WTC11 (cell line): ENCODE measurements around the gene ACOT6. TPM values are rescaled to one million over a fixed set of nuclear protein-coding genes. Genes with fewer than 3 reads are reported as not detected.

ENCODE experiments used
- ATAC-seq: fragments of 200-7000 bp; cut with Tn5 transposase; 2 replicates; pipeline ENCODE4 v1.10.0; 2021; ENCODE audit warnings: mild to moderate bottlenecking, moderate library complexity
- CTCF ChIA-PET: fragments of 300-600 bp; sonication (Branson Sonifier 250); formaldehyde crosslinking; loops from one replicate; lab custom pipeline; 2021; ENCODE audit warnings: antibody characterized with exemption; lab: Charles Lee
- POLR2A ChIA-PET: fragments of 350-600 bp; sonication (Branson Sonifier 250); formaldehyde crosslinking; loops from one replicate; lab custom pipeline; 2021; ENCODE audit warnings: antibody characterized with exemption; lab: Charles Lee
- DNase-seq: peaks from one replicate; pipeline ENCODE4 v3.0.0; 2021; ENCODE audit warnings: low spot score
- H3K27ac Mint-ChIP-seq: 2 replicates; pipeline ENCODE4 v1.8.0; 2021; ENCODE audit warnings: mixed read lengths
- H3K27me3 Mint-ChIP-seq: 2 replicates; pipeline ENCODE4 v1.8.0; 2021; ENCODE audit warnings: low read depth, mild to moderate bottlenecking, moderate library complexity, mixed read lengths
- H3K36me3 Mint-ChIP-seq: 2 replicates; pipeline ENCODE4 v1.8.0; 2021; ENCODE audit warnings: mixed read lengths
- H3K4me1 Mint-ChIP-seq: 2 replicates; pipeline ENCODE4 v1.8.0; 2022; ENCODE audit warnings: mixed read lengths
- H3K4me3 Mint-ChIP-seq: 2 replicates; pipeline ENCODE4 v1.8.0; 2021; ENCODE audit warnings: mild to moderate bottlenecking, moderate library complexity, mixed read lengths
- H3K9me3 Mint-ChIP-seq: 2 replicates; pipeline ENCODE4 v1.8.0; 2021; ENCODE audit warnings: mixed read lengths
- CREB1 ChIP-seq: sonication (generic); formaldehyde crosslinking; IDR thresholded peaks from 2 replicates; pipeline ENCODE4 v1.8.0; 2023; ENCODE audit warnings: mild to moderate bottlenecking, missing genetic modification reagents
- EMX1 ChIP-seq: fragments of 250-450 bp; sonication (Bioruptor Pico); IDR thresholded peaks from 2 replicates; pipeline ENCODE4 v1.8.0; 2021; ENCODE audit warnings: mild to moderate bottlenecking
- JUN ChIP-seq: sonication (generic); formaldehyde crosslinking; IDR thresholded peaks from 2 replicates; pipeline ENCODE4 v1.8.0; 2023; ENCODE audit warnings: mild to moderate bottlenecking, missing genetic modification reagents
- KAT7 ChIP-seq: sonication (generic); formaldehyde crosslinking; IDR thresholded peaks from 2 replicates; pipeline ENCODE4 v1.8.1; 2023; ENCODE audit warnings: missing genetic modification reagents, mild to moderate bottlenecking, borderline replicate concordance
- NR1H2 ChIP-seq: sonication (generic); formaldehyde crosslinking; IDR thresholded peaks from 2 replicates; pipeline ENCODE4 v1.9.0; 2021; ENCODE audit warnings: mild to moderate bottlenecking, moderate library complexity, missing genetic modification reagents
- SMAD3 ChIP-seq: sonication (generic); formaldehyde crosslinking; IDR thresholded peaks from 2 replicates; pipeline ENCODE4 v1.8.0; 2022; ENCODE audit warnings: missing genetic modification reagents, mild to moderate bottlenecking, borderline replicate concordance
- SP1 ChIP-seq: sonication (generic); formaldehyde crosslinking; conservative IDR thresholded peaks from 2 replicates; pipeline ENCODE4 v1.8.1; 2022; ENCODE audit warnings: missing genetic modification reagents
- USF1 ChIP-seq: sonication (generic); formaldehyde crosslinking; IDR thresholded peaks from 2 replicates; pipeline ENCODE4 v1.8.0; 2022; ENCODE audit warnings: mild to moderate bottlenecking, missing genetic modification reagents
- ZBTB43 ChIP-seq: sonication (generic); formaldehyde crosslinking; IDR thresholded peaks from 2 replicates; pipeline ENCODE4 v1.8.1; 2023; ENCODE audit warnings: mild to moderate bottlenecking, missing genetic modification reagents
- ZNF532 ChIP-seq: fragments of 250-450 bp; sonication (Bioruptor Pico); IDR thresholded peaks from 2 replicates; pipeline ENCODE4 v1.9.0; 2021; ENCODE audit warnings: mild to moderate bottlenecking, borderline replicate concordance
- ZSCAN18 ChIP-seq: fragments of 250-450 bp; sonication (Bioruptor Pico); IDR thresholded peaks from 2 replicates; pipeline ENCODE4 v2.1.2; 2022; ENCODE audit warnings: mild to moderate bottlenecking, moderate library complexity
- total RNA-seq: library from RNA; stranded (reverse); gene quantifications from 3 replicates; pipeline ENCODE4 v1.2.3, GENCODE V29; 2021
- TF ChIP-seq, protein P1 (sequence below): sonication (generic); formaldehyde crosslinking; IDR thresholded peaks from 2 replicates; pipeline ENCODE4 v1.8.0; 2023; ENCODE audit warnings: missing genetic modification reagents

Gene ACOT6
- total RNA-seq, 1 experiment from 2014 or later, result 0.13 TPM

DNA sequence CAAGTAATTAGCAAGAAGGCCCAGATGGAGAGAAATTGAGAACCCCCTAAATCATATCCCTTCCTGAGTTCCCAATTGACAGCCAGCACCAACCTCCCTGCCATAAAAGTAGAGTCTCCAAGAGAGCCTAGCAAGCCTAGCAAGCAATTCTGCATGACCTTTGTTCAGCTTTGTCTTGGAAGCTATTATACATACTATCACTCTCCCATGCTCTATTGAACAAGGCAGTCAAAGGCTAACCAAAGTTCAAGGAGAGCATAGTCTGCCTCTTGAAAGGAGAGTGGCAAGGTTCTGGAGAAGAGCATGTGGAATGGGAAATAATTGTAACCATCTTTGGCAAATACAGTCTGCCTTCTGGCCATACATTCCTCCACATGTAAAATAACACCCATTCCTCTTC lies 12.8 kb upstream of the ACOT6 start:
- Mint-ChIP-seq H3K27ac (no peak overlapping the region), H3K4me3 (no peak overlapping the region)
- ATAC-seq, result no peak
- TF ChIP-seq USF1 (CRISPR knock-in tag) (no peak), SP1 (CRISPR knock-in tag) (no peak), JUN (no peak), CREB1 (CRISPR knock-in tag) (no peak)
- TF ChIP-seq, all 79 proteins: peak for 0
- ChIA-PET POLR2A (no interaction called here), CTCF (no interaction called here)
- Mint-ChIP-seq H3K36me3 (no peaks in the 10 kb centered on the region; the same call in 1 of the 2 replicates), H3K9me3 (peaks cover under 1% of the 10 kb centered on the region), H3K4me1 (no peaks in the 10 kb centered on the region), H3K27me3 (no peaks in the 10 kb centered on the region; the same call in 1 of the 2 replicates)
- DNase-seq, result no peak

- Mint-ChIP-seq H3K27ac (no peak overlapping the region), H3K9me3 (peaks cover 22% of the 10 kb centered on the region), H3K4me1 (no peaks in the 10 kb centered on the region), H3K27me3 (no peaks in the 10 kb centered on the region; the same call in 1 of the 2 replicates), H3K36me3 (peaks cover 22% of the 10 kb centered on the region), H3K4me3 (no peak overlapping the region)
- POLR2A ChIA-PET, result no interaction called here
- TF ChIP-seq KAT7 (CRISPR knock-in tag), result no peak
- TF ChIP-seq SMAD3, result no peak
- TF ChIP-seq EMX1 (CRISPR knock-in tag), result no peak
- ATAC-seq, result no peak
- DNase-seq, result no peak
- CTCF ChIA-PET, result interaction anchor here (1.3 kb wide), 1 partner anchor 10 kb away, joined by 3 read pairs; the partner anchor contains the start of gene ACOT6
Observed at GRCh38 chr14:73602994-73603393, 9.3 kb upstream of the ACOT6 start.

DNA sequence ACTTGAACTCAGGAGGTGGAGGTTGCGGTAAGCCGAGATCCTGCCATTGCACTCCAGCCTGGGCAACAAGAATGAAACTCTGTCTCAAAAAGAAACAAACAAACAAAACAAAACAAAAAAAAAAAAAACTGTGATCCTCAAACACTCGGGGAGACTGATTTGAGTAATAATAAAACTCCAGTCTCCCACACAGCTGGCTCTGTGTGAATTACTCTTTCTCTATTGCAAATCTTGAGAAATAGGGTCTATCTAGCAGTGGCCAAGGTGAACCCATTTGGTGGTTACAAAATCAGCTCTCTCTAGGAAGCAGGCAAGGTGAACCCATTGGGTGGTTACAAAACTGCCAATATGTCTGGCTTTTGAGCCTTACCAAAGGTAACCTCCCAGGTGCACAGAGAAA lies 6.0 kb upstream of the ACOT6 start:
- ATAC-seq, result no peak
- Mint-ChIP-seq H3K4me3 (no peak overlapping the region), H3K27ac (no peak overlapping the region), H3K27me3 (peaks cover 3% of the 10 kb centered on the region), H3K9me3 (peaks cover 25% of the 10 kb centered on the region), H3K36me3 (peaks cover 27% of the 10 kb centered on the region), H3K4me1 (no peaks in the 10 kb centered on the region)
- POLR2A ChIA-PET, result no interaction called here
- DNase-seq, result no peak
- CTCF ChIA-PET, result no interaction called here
- TF ChIP-seq ZBTB43 (CRISPR knock-in tag), result no peak
- TF ChIP-seq ZSCAN18 (CRISPR knock-in tag), result no peak
- TF ChIP-seq NR1H2 (CRISPR knock-in tag), result no peak
- TF ChIP-seq ZNF532, result no peak
- TF ChIP-seq, protein P1, sequence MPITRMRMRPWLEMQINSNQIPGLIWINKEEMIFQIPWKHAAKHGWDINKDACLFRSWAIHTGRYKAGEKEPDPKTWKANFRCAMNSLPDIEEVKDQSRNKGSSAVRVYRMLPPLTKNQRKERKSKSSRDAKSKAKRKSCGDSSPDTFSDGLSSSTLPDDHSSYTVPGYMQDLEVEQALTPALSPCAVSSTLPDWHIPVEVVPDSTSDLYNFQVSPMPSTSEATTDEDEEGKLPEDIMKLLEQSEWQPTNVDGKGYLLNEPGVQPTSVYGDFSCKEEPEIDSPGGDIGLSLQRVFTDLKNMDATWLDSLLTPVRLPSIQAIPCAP (CRISPR knock-in tag), result no peak
